ENCODE data around the gene EFNB1. TPM values are rescaled to one million over a fixed set of nuclear protein-coding genes. Genes with fewer than 3 reads are reported as not detected.

The EFNB1 gene
- total RNA-seq, 2 experiments from 2014 or later: 2.9 to 3.1 TPM

GRCh38 chrX:68846536-68846935 lies 17.7 kb downstream of the EFNB1 start:
- DNase-seq: no peak

GRCh38 chrX:68847172-68847571 lies 18.4 kb downstream of the EFNB1 start:
- no peaks in the 10 kb centered on the region for H3K36me3 Mint-ChIP-seq (ENCODE audit: low read depth)
- Histone ChIP-seq H3K9me3 (ENCODE audit: control insufficient read depth in 1 of 2, insufficient read depth in 1 of 2, low read length in 2 of 2) (no peaks in the 10 kb centered on the region), H3K4me3 (ENCODE audit: low read length) (no peak overlapping the region), H3K4me1 (ENCODE audit: insufficient read depth, low read length) (no peaks in the 10 kb centered on the region), H3K27ac (ENCODE audit: low read depth in 1 of 2, low read length in 2 of 2) (no peak overlapping the region), H3K36me3 (ENCODE audit: insufficient read depth, low read length) (no peaks in the 10 kb centered on the region), H3K27me3 (ENCODE audit: control insufficient read depth in 1 of 2, insufficient read depth in 2 of 2, low read length in 2 of 2) (no peaks in the 10 kb centered on the region)
- no peak for ATAC-seq (ENCODE audit: poor library complexity)
- no peak overlapping the region for H3K27ac Mint-ChIP-seq
- no peaks in the 10 kb centered on the region for H3K4me1 Mint-ChIP-seq (ENCODE audit: low read depth)
- no peaks in the 10 kb centered on the region for H3K9me3 Mint-ChIP-seq
- H3K4me3 Mint-ChIP-seq: no peak overlapping the region
- ChIA-PET CTCF (no interaction called here), POLR2A (no interaction called here)
- no peaks in the 10 kb centered on the region for H3K27me3 Mint-ChIP-seq
- no peak for DNase-seq
- no peak for TF ChIP-seq CTCF (IDR thresholded peaks at IDR 0.05)
- intact Hi-C loops (cut with DNase I, micrococcal nuclease): no loop called here

More at GRCh38 chrX:68846536-68846935, 17.7 kb downstream of the EFNB1 start:
- Mint-ChIP-seq H3K4me1 (ENCODE audit: low read depth) (no peaks in the 10 kb centered on the region), H3K36me3 (ENCODE audit: low read depth) (no peaks in the 10 kb centered on the region), H3K27me3 (no peaks in the 10 kb centered on the region), H3K27ac (no peak overlapping the region), H3K9me3 (no peaks in the 10 kb centered on the region), H3K4me3 (no peak overlapping the region)
- intact Hi-C loops (cut with DNase I, micrococcal nuclease): no loop called here
- Histone ChIP-seq H3K27ac (ENCODE audit: low read depth in 1 of 2, low read length in 2 of 2) (no peak overlapping the region), H3K36me3 (ENCODE audit: insufficient read depth, low read length) (peaks cover under 1% of the 10 kb centered on the region), H3K4me1 (ENCODE audit: insufficient read depth, low read length) (no peaks in the 10 kb centered on the region), H3K9me3 (ENCODE audit: control insufficient read depth in 1 of 2, insufficient read depth in 1 of 2, low read length in 2 of 2) (no peaks in the 10 kb centered on the region), H3K4me3 (ENCODE audit: low read length) (no peak overlapping the region), H3K27me3 (ENCODE audit: control insufficient read depth in 1 of 2, insufficient read depth in 2 of 2, low read length in 2 of 2) (no peaks in the 10 kb centered on the region)
- ChIA-PET POLR2A (no interaction called here), CTCF (no interaction called here)
- no peak for ATAC-seq (ENCODE audit: poor library complexity)
- TF ChIP-seq CTCF (IDR thresholded peaks at IDR 0.05): no peak

GRCh38 chrX:68848189-68848940 lies 19.5 kb downstream of the EFNB1 start:
- CTCF ChIA-PET: no interaction called here
- no peaks in the 10 kb centered on the region for H3K36me3 ChIP-seq (ENCODE audit: insufficient read depth, low read length)
- no peaks in the 10 kb centered on the region for H3K9me3 Mint-ChIP-seq
- no peak for ATAC-seq (ENCODE audit: poor library complexity)
- no peak overlapping the region for H3K27ac Mint-ChIP-seq
- intact Hi-C loops (cut with DNase I, micrococcal nuclease): no loop called here
- TF ChIP-seq CTCF (IDR thresholded peaks at IDR 0.05): no peak
- H3K27me3 Mint-ChIP-seq: no peaks in the 10 kb centered on the region
- no peak overlapping the region for H3K4me3 ChIP-seq (ENCODE audit: low read length)
- H3K27ac ChIP-seq (ENCODE audit: low read depth in 1 of 2, low read length in 2 of 2): no peak overlapping the region
- no peak for DNase-seq
- no peak overlapping the region for H3K4me3 Mint-ChIP-seq
- no peaks in the 10 kb centered on the region for H3K4me1 Mint-ChIP-seq (ENCODE audit: low read depth)
- POLR2A ChIA-PET: no interaction called here
- H3K9me3 ChIP-seq (ENCODE audit: control insufficient read depth in 1 of 2, insufficient read depth in 1 of 2, low read length in 2 of 2): no peaks in the 10 kb centered on the region
- no peaks in the 10 kb centered on the region for H3K4me1 ChIP-seq (ENCODE audit: insufficient read depth, low read length)
- no peaks in the 10 kb centered on the region for H3K27me3 ChIP-seq (ENCODE audit: control insufficient read depth in 1 of 2, insufficient read depth in 2 of 2, low read length in 2 of 2)
- H3K36me3 Mint-ChIP-seq (ENCODE audit: low read depth): no peaks in the 10 kb centered on the region

Measured in CD4-positive, alpha-beta T cell (primary cell).